Mammary epithelial cell (primary cell): ENCODE results near the gene ZNF414.

Source experiments
- EZH2 ChIP-seq: IDR thresholded peaks from 2 replicates; pipeline ENCODE4 v1.6.1; 2012; ENCODE audit warnings: low read length, inconsistent platforms, borderline replicate concordance
- TF ChIP-seq, protein P1 (sequence below), 2 donors: IDR thresholded peaks in 1 of 2; conservative IDR thresholded peaks in 1 of 2; 2 replicates each; pipeline ENCODE4 v1.5.1; 2011 to 2012; ENCODE audit warnings: inconsistent platforms in 2 of 2, low read length in 2 of 2, mild to moderate bottlenecking in 2 of 2, control low read depth in 1 of 2, low read depth in 1 of 2; ENCODE audit not compliant: insufficient read depth in 1 of 2; ENCODE audit errors: extremely low read depth in 1 of 2

DNA sequence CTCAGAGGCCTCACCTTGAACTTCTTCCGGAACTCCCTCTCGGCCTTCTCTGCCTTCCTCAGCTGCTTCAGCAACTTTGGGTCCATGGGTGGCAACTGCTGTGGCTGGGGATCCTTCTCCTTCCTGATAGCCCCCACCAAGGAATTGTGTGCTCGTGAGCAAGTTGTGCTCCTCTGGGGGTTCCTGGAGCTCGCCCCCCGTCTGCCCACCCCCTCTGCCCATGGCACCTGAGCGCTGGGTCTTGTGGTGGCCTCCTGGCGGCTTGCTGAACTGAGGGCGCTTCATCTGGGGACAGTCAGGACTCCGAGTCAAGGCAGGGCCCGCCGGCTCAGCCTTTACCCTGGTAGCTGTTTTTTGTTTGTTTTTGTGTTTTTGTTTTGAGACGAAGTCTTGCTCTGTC lies 23.1 kb downstream of the ZNF414 start:
- TF ChIP-seq, protein P1, sequence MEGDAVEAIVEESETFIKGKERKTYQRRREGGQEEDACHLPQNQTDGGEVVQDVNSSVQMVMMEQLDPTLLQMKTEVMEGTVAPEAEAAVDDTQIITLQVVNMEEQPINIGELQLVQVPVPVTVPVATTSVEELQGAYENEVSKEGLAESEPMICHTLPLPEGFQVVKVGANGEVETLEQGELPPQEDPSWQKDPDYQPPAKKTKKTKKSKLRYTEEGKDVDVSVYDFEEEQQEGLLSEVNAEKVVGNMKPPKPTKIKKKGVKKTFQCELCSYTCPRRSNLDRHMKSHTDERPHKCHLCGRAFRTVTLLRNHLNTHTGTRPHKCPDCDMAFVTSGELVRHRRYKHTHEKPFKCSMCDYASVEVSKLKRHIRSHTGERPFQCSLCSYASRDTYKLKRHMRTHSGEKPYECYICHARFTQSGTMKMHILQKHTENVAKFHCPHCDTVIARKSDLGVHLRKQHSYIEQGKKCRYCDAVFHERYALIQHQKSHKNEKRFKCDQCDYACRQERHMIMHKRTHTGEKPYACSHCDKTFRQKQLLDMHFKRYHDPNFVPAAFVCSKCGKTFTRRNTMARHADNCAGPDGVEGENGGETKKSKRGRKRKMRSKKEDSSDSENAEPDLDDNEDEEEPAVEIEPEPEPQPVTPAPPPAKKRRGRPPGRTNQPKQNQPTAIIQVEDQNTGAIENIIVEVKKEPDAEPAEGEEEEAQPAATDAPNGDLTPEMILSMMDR (conservative IDR thresholded peaks at IDR 0.05 in 1 of 2, IDR thresholded peaks at IDR 0.05 in 1 of 2; ENCODE audit: extremely low read depth in 1 of 2, insufficient read depth in 1 of 2, low read depth in 1 of 2, low read length in 2 of 2), result no peak
- TF ChIP-seq EZH2, result no peak
